OCI-LY1 (cell line): Measurements from ENCODE around the gene WDR59.

Source experiments
- EZH2 ChIP-seq: fragments of 200-600 bp; sonication (generic), shearing (Covaris generic); IDR thresholded peaks from 2 replicates; pipeline ENCODE4 v1.8.0; 2017; ENCODE audit warnings: borderline replicate concordance, mixed run types, mild to moderate bottlenecking, antibody characterized with exemption, low read length, moderate library complexity, mixed read lengths
- TF ChIP-seq, protein P1 (sequence below): fragments of 200-600 bp; sonication (generic), shearing (Covaris generic); IDR thresholded peaks from 2 replicates; pipeline ENCODE4 v1.5.1; 2017; ENCODE audit warnings: mild to moderate bottlenecking, antibody characterized with exemption, low read length, moderate library complexity, mixed read lengths

GRCh38 chr16:74850027-74850426 is 134.9 kb downstream of the WDR59 start:
- TF ChIP-seq, protein P1, sequence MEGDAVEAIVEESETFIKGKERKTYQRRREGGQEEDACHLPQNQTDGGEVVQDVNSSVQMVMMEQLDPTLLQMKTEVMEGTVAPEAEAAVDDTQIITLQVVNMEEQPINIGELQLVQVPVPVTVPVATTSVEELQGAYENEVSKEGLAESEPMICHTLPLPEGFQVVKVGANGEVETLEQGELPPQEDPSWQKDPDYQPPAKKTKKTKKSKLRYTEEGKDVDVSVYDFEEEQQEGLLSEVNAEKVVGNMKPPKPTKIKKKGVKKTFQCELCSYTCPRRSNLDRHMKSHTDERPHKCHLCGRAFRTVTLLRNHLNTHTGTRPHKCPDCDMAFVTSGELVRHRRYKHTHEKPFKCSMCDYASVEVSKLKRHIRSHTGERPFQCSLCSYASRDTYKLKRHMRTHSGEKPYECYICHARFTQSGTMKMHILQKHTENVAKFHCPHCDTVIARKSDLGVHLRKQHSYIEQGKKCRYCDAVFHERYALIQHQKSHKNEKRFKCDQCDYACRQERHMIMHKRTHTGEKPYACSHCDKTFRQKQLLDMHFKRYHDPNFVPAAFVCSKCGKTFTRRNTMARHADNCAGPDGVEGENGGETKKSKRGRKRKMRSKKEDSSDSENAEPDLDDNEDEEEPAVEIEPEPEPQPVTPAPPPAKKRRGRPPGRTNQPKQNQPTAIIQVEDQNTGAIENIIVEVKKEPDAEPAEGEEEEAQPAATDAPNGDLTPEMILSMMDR = no peak
- TF ChIP-seq EZH2 = no peak
